Cardiac muscle cell (in vitro differentiated cells and primary cell): Measurements from ENCODE around the gene IMPG1. TPM values are rescaled to one million over a fixed set of nuclear protein-coding genes. Genes with fewer than 3 reads are reported as not detected.
A peak's percentile ranks its signal among the peaks of the same experiment; 100 is the strongest.

Experiments used
- DNase-seq, 2 donors: peaks; one replicate each; pipeline versions ENCODE4 v3.0.0 to v3.0.0-alpha.2; 2010 to 2017; ENCODE audit warnings: low read depth in 1 of 2, low spot score in 1 of 2
- H3K27ac ChIP-seq: fragments of 200-600 bp; sonication (generic); 2 replicates; pipeline ENCODE4 v1.5.1; 2016
- H3K27me3 ChIP-seq: fragments of 200-600 bp; sonication (generic); 2 replicates; pipeline ENCODE4 v1.6.0; 2016; ENCODE audit warnings: control low read depth
- H3K36me3 ChIP-seq: fragments of 200-600 bp; sonication (generic); 2 replicates; pipeline ENCODE4 v1.5.1; 2016; ENCODE audit warnings: control low read depth
- H3K4me1 ChIP-seq: fragments of 200-600 bp; sonication (generic); 2 replicates; pipeline ENCODE4 v1.8.1; 2017; ENCODE audit warnings: low read depth, mild to moderate bottlenecking, mixed run types
- H3K4me3 ChIP-seq: fragments of 200-600 bp; sonication (generic); 2 replicates; pipeline ENCODE4 v1.5.1; 2016; ENCODE audit warnings: mild to moderate bottlenecking
- H3K9me3 ChIP-seq: fragments of 200-600 bp; sonication (generic); 2 replicates; pipeline ENCODE4 v1.5.1; 2017; ENCODE audit warnings: low read depth, mild to moderate bottlenecking, control low read depth
- CTCF ChIP-seq: IDR thresholded peaks from 2 replicates; pipeline ENCODE4 v1.5.1; 2012; ENCODE audit warnings: low read depth, mild to moderate bottlenecking, low read length
- polyA plus RNA-seq: library from polyadenylated mRNA; unstranded; fragments of >200 nt; fragmentation: Nextera tagmentation; extraction: Ambion mirVana; gene quantifications from 2 replicates; pipeline ENCODE4 v1.2.1, GENCODE V29; 2016
- total RNA-seq: library from RNA; depleted of rRNA; stranded (reverse); fragments of >200 nt; gene quantifications from 2 replicates; pipeline ENCODE4 v1.2.3, GENCODE V29; 2016

Gene IMPG1
- total and polyA plus RNA-seq, 2 experiments from 2014 or later, result 0.71 to 0.84 TPM

DNA sequence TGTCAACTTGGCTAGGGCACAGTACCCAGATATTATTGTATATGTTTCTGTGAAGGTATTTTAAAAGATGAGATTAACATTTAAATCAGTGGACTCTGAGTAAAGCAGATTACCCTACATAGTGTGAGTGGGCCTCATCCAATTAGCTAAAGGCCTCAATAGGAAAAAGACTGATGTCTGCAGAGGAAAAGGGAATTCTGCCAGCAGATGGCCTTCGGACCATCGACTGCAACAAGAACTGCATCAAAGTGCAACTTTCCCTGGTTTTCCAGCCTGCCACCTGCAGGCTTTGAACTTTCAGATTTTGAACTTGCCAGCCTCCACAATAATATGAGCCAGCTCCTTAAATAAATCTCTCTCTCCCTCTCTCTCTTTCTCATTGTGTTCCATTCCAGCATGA lies 80.5 kb downstream of the IMPG1 start:
- Histone ChIP-seq H3K4me3 (no peak overlapping the region), H3K27me3 (no peaks in the 10 kb centered on the region), H3K27ac (no peak overlapping the region), H3K4me1 (no peaks in the 10 kb centered on the region), H3K36me3 (no peaks in the 10 kb centered on the region), H3K9me3 (no peaks in the 10 kb centered on the region)
- no peak for TF ChIP-seq CTCF
- no peak for DNase-seq

DNA sequence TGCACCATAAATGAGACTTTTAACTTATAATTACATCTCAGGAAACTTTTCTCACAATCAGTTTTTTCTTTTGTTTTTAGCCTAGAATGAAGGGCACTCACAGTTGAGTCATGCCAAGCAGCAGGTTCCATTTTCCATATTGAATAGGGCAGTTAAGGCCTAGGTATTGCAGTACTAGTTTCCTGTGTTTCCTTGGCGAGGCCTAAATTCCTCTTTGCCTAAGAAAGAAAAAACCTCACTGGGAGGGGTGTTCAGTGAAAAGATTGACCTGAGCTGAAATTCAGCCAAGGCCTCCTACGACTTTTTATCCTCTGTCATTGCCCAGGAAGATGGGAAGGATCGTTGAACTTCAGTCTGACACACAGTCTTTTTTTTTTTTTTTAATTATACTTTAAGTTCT lies 85.5 kb downstream of the IMPG1 start:
- TF ChIP-seq CTCF, result no peak
- no peak for DNase-seq
- no peaks in the 10 kb centered on the region for H3K27me3 ChIP-seq
- H3K36me3 ChIP-seq, result no peaks in the 10 kb centered on the region
- H3K4me3 ChIP-seq, result no peak overlapping the region
- no peak overlapping the region for H3K27ac ChIP-seq
- peaks cover 3% of the 10 kb centered on the region for H3K9me3 ChIP-seq
- no peaks in the 10 kb centered on the region for H3K4me1 ChIP-seq

- Histone ChIP-seq H3K4me1 (no peaks in the 10 kb centered on the region), H3K4me3 (no peak overlapping the region), H3K36me3 (no peaks in the 10 kb centered on the region), H3K27me3 (no peaks in the 10 kb centered on the region), H3K27ac (no peak overlapping the region), H3K9me3 (no peaks in the 10 kb centered on the region)
- DNase-seq, result no peak
- no peak for TF ChIP-seq CTCF
Measured at GRCh38 chr6:75975904-75976303, 96.6 kb downstream of the IMPG1 start.

GRCh38 chr6:75970093-75970492 lies 102.4 kb downstream of the IMPG1 start:
- Histone ChIP-seq H3K36me3 (no peaks in the 10 kb centered on the region), H3K27me3 (no peaks in the 10 kb centered on the region), H3K4me3 (no peak overlapping the region), H3K27ac (no peak overlapping the region), H3K4me1 (no peaks in the 10 kb centered on the region), H3K9me3 (no peaks in the 10 kb centered on the region)
- no peak for TF ChIP-seq CTCF
- DNase-seq, result no peak

- no peak for TF ChIP-seq CTCF
- no peaks in the 10 kb centered on the region for H3K36me3 ChIP-seq
- H3K27me3 ChIP-seq, result no peaks in the 10 kb centered on the region
- H3K4me3 ChIP-seq, result no peak overlapping the region
- no peak for DNase-seq
- no peaks in the 10 kb centered on the region for H3K4me1 ChIP-seq
- H3K27ac ChIP-seq, result no peak overlapping the region
- H3K9me3 ChIP-seq, result no peaks in the 10 kb centered on the region
Measured at GRCh38 chr6:75968143-75968542, 104.3 kb downstream of the IMPG1 start.

DNA sequence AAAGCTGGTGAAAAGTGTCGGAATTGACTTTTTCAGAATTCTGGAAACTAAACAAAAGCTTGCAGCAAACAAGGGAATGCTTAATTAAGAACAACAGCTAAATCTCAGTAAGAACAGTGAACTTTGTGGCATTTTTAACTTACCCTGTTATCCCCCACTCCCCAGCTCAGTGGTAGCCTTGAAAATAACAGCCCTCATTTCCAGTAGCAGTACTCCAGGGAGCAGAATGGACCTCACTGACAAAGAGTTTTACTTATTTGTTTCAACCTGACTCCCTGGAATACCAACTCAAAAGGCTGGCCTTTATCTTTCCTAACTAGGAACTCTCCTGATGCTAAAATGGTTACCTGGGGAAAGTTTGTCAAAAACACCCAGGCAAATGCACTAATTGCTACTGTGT lies 108.9 kb downstream of the IMPG1 start:
- no peak for DNase-seq
- Histone ChIP-seq H3K36me3 (no peaks in the 10 kb centered on the region), H3K4me1 (no peaks in the 10 kb centered on the region), H3K27me3 (no peaks in the 10 kb centered on the region), H3K9me3 (no peaks in the 10 kb centered on the region), H3K4me3 (no peak overlapping the region), H3K27ac (peak overlapping the region; percentile 18)
- no peak for TF ChIP-seq CTCF
